GM12801 (cell line): ENCODE results near the gene ANAPC15.

Experiments used
- CTCF ChIP-seq: IDR thresholded peaks from one replicate; pipeline ENCODE4 v1.5.1; 2011; ENCODE audit warnings: control low read depth; ENCODE audit not compliant: insufficient read length; ENCODE audit errors: extremely low read depth

The ANAPC15 gene

GRCh38 chr11:72105888-72106287, 6.6 kb downstream of the ANAPC15 start, which contains the start of gene TOMT:
TSS of gene TOMT (plus strand) at chr11:72105924. CDS start at chr11:72105952, 28 bp downstream.
- no peak for TF ChIP-seq CTCF

GRCh38 chr11:72103754-72104167, 8.7 kb downstream of the ANAPC15 start:
- no peak for TF ChIP-seq CTCF

GRCh38 chr11:72102946-72103753, 9.3 kb downstream of the ANAPC15 start, which contains the start of gene LAMTOR1:
TSS of gene LAMTOR1 (minus strand) at chr11:72103297. CDS start at chr11:72103224, 73 bp downstream.
- no peak for TF ChIP-seq CTCF

- no peak for TF ChIP-seq CTCF
Measured at GRCh38 chr11:72102631-72102945, 9.9 kb downstream of the ANAPC15 start.

- no peak for TF ChIP-seq CTCF
Measured at GRCh38 chr11:72102162-72102561, 10.3 kb downstream of the ANAPC15 start.

GRCh38 chr11:72100462-72100861, 12.0 kb downstream of the ANAPC15 start:
- TF ChIP-seq CTCF = no peak

- TF ChIP-seq CTCF = no peak
Measured at GRCh38 chr11:72100009-72100408, 12.5 kb downstream of the ANAPC15 start.

- TF ChIP-seq CTCF = no peak
Measured at GRCh38 chr11:72098741-72099140, 13.8 kb downstream of the ANAPC15 start.
